HL-60/S4 (cell line): ENCODE measurements around the gene ZBTB1.
"Not testable (repeated sequence)": the region's sequence is repeated elsewhere in the genome, so short reads cannot be mapped to it uniquely, and the experiment has no call there.

Source experiments
- in situ Hi-C: fragments of 300-500 bp; cut with MboI; formaldehyde crosslinking; loops from 2 replicates; pipeline ENCODE4 v1.14.3; 2022; ENCODE audit warnings: low sequenced_read_pairs

ZBTB1 gene

DNA sequence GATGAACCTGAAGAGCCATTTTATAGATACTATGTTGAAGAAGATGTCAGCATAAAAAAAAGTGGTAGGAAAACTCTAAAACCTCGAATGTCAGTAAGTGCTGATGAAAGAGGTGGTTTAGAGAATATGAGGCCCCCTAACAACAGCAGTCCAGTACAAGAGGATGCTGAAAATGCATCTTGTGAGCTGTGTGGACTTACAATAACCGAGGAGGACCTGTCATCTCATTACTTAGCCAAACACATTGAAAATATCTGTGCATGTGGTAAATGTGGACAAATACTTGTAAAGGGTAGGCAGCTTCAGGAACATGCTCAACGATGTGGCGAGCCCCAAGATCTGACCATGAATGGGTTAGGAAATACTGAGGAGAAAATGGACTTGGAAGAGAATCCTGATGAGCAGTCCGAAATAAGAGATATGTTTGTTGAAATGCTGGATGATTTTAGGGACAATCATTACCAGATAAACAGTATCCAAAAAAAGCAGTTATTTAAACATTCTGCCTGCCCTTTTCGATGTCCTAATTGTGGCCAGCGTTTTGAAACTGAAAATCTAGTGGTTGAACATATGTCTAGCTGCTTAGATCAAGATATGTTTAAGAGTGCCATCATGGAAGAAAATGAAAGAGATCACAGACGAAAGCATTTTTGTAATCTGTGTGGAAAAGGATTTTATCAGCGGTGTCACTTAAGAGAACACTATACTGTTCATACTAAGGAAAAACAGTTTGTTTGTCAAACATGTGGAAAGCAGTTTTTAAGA is 18.2 kb downstream of the ZBTB1 start:
- in situ Hi-C loops: no loop called here

GRCh38 chr14:64525354-64525753 is 20.8 kb downstream of the ZBTB1 start:
- in situ Hi-C loops: no loop called here

- in situ Hi-C loops: no loop called here
Observed at GRCh38 chr14:64531567-64531966, 27.0 kb downstream of the ZBTB1 start.

DNA sequence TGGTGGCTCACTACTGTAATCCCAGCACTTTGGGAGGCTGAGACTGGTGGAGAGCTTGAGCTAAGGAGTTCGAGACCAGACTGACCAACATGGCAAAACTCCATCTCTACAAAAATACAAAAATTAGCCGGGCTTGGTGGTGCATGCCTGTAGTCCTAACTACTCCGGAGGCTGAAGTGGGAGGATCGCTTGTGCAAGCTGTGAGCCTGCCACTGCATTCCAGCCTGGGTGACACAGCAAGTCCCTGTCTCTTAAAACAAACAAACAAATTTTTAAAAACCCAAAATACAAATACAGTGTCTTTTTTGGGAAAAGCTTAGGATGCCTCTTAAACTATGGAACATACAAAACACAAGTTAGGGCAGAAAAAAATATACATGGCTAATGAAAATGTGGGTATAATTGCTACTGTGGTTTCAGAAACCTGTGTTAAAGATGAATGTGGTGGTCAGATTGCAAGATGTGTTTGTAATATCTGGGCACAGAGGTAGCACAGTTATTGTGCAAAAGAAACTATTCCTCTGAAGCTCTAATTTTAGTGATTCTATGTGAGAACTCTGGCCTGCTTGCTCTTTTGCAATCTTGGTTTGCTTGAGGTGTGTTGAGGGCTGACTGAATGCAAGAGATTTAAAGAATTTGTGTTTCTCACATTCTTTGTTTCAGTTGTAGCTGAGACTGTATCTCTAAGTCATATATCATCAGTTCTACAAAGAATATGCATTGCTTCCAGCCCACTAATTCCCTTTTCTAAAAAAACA is 32.1 kb downstream of the ZBTB1 start:
- in situ Hi-C loops: no loop called here

GRCh38 chr14:64540208-64541202 is 35.9 kb downstream of the ZBTB1 start, which contains the start of gene HSPA2:
TSS of gene HSPA2 (plus strand) at chr14:64540741. CDS start at chr14:64540850, 109 bp downstream.
- in situ Hi-C loops: no loop called here

GRCh38 chr14:64541261-64541971 is 36.8 kb downstream of the ZBTB1 start:
- in situ Hi-C loops: no loop called here

- in situ Hi-C loops: no loop called here
Observed at GRCh38 chr14:64541972-64542835, 37.6 kb downstream of the ZBTB1 start.

GRCh38 chr14:64542836-64543201 is 38.2 kb downstream of the ZBTB1 start:
- in situ Hi-C loops: no loop called here

DNA sequence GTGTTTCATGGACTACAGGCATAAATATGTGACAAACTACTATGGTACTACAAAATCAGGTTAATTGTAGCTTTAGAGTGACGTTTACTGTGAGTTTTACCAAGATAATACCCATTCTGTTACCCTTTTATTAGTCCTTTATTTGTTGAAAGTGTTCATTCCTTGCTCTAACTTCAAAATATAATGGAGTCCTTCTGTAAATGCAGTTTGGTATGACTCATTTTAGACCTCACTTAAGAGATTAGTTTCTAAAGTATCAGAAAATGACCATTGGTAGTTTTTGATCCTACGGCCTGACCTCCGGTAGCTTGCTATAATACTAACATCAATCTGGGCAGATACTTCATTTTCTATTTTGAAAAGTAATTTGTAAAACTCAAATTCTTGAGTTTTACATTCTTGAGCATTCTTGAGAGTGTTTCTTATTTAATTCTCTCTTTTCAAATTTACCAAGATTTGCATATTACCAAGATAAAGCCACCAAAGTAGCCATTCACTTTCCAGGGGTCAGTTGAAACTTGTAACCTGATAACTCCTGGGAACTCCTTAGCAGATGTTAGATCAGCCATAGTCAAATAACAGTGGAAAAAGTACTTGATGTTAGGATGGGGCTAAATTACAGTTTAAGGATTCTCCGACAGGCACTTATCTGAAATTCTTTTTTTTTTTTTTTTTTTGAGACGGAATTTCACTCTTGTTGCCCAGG is 40.2 kb downstream of the ZBTB1 start:
- in situ Hi-C loops: no loop called here

GRCh38 chr14:64549016-64549415 is 44.4 kb downstream of the ZBTB1 start:
- in situ Hi-C loops: no loop called here

DNA sequence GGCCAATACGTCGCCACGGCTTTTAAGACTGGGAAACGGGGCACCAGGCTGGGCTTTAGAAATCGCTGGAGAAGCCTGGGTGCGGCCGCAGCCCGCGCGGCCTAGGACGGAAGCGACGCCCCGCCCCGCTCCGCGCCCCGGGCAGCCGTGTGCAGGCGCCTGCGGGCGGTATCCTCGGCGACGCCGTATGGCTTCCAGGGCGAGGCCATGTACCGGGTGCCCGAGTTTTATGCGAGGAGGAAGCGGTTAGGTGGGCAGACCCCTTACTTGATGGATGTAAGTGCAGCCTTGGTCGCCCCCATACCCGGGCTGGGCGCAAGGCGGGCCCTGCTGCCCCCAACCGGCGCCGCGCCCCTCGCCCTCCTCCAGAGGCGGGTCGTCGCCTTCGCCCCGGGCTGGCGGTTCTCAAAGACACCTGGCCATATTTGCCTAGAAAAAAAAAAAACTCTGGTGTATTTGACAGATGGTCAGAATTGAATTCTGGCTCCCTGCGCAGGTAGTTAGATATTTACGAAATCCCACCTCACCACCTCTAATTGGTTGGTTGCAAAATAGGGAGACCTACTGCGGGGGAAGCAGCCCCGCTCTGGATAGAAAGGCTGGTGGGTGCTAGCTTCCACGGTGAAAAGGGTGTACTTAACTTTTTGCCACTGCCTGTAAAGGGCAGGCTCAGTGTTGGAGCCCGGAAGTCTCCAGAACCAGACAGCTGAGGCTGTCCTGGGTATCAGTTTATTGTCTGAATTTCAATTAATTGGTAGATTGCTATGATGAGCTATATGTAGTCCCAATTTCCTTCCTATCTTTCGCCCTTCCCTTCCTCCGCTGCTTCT is 45.4 kb downstream of the ZBTB1 start, which contains the start of gene PPP1R36:
PPP1R36 (plus strand) TSS at position 171 of the 830 bp plus-strand sequence; CDS start at position 208, 37 bp downstream.
- in situ Hi-C loops: no loop called here

DNA sequence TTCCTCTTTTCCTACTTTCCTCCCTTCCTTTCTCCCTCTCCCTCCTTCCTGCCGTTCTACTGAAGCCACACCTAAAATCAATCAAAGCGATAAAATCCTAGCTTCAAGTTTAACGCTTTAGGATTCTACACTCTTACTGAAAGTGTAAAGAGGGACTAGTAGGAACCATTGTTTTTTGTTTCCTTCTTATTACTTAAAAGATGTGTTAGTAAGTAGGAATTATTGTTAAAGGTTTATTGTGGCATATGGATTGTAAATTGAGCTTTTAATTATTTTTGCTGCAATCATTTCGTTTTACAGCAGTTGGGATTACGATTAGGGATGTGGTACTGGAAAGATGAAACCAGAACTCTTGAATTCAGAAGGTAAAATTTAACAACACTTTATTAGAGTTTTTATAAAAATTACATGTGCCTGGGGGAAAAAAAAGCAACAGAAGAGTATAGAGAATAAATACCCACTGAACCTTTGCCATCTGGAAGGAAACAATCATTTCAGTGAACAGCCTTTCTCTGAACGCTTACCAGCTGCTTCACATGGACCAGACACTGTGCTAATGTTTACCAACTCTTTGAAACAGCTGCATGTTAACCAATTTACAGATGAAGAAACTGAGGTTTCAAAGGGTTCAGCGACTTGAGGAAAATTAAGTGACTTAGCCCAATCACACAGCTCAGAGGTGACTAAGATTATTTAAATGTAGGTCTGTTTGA is 46.2 kb downstream of the ZBTB1 start:
- in situ Hi-C loops: no loop called here

DNA sequence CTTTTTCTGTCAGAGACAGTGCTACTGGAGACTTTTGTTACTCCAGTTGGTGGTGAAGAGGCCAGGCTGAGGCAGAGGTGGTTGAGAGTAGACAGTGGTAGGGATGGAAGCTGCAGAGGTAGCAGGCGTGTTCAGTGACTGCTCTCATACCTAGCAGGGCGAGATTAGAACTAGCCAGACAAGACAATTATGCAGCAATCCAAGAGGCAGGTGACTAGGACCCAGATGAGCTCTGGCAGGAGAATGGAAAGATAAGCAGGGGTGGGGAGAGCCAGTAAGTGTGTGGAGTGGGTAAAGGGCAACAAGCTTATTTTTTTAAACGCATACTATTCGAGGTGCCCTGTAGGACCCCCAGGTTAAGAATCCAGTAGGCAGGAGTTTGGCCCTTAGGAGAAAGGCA is 50.0 kb downstream of the ZBTB1 start:
- in situ Hi-C loops: no loop called here

- in situ Hi-C loops: no loop called here
Observed at GRCh38 chr14:64556526-64556925, 52.0 kb downstream of the ZBTB1 start.

DNA sequence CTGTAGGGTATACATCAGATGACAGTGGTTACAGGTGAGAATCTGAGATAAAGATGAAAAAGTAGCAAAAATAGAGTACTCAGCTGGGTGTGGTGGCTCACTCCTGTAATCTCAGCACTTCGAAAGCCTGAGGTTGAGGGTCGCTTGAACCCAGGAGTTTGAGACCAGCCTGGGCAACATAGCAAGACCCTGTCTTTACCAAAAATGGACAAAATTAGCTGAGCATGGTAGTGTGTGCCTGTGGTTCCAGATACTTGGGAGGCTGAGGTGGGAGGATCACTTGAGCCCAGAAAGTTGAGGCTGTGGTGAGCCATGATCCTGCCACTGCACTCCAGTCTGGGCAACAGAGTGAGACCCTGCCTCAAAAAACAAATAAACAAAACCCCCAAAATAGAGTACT is 53.6 kb downstream of the ZBTB1 start:
- in situ Hi-C loops: not testable (repeated sequence)

- in situ Hi-C loops: no loop called here
Observed at GRCh38 chr14:64561631-64562030, 57.1 kb downstream of the ZBTB1 start.

- in situ Hi-C loops: no loop called here
Observed at GRCh38 chr14:64562436-64562835, 57.9 kb downstream of the ZBTB1 start.
